Spleen (tissue), 11 donors: ENCODE measurements around the gene PTPRU. TPM values are rescaled to one million over a fixed set of nuclear protein-coding genes. Genes with fewer than 3 reads are reported as not detected.

Experiments
- DNase-seq: peaks from one replicate; pipeline ENCODE4 v3.0.0-alpha.2; 2020
- H3K27ac ChIP-seq, 8 donors: fragments of 200-600 bp; sonication (generic) in 7 of 8; 1 replicate in 4 of 8; 2 replicates in 4 of 8; pipeline versions ENCODE4 v1.5.0 to v1.8.0; 2016 to 2021; ENCODE audit warnings: inconsistent platforms in 4 of 8, mild to moderate bottlenecking in 4 of 8, moderate library complexity in 1 of 8
- H3K27me3 ChIP-seq, 7 donors: fragments of 200-600 bp; sonication (generic) in 6 of 7; replicated peaks in 1 of 7; 1 replicate in 4 of 7; 2 replicates in 3 of 7; pipeline versions ENCODE4 v1.5.0 to v1.8.0; 2016 to 2021; ENCODE audit warnings: inconsistent platforms in 3 of 7, mild to moderate bottlenecking in 1 of 7
- H3K36me3 ChIP-seq, 6 donors: fragments of 200-600 bp; sonication (generic) in 5 of 6; 1 replicate in 4 of 6; 2 replicates in 2 of 6; pipeline versions ENCODE4 v1.5.0 to v1.8.0; 2016 to 2021; ENCODE audit warnings: inconsistent platforms in 2 of 6
- H3K4me1 ChIP-seq, 6 donors: fragments of 200-600 bp; sonication (generic) in 5 of 6; 1 replicate in 3 of 6; 2 replicates in 3 of 6; pipeline versions ENCODE4 v1.5.0 to v1.8.0; 2016 to 2021; ENCODE audit warnings: inconsistent platforms in 3 of 6
- H3K4me3 ChIP-seq, 8 donors: fragments of 200-600 bp; sonication (generic) in 7 of 8; 1 replicate in 4 of 8; 2 replicates in 4 of 8; pipeline versions ENCODE4 v1.5.0 to v1.8.0; 2016 to 2021; ENCODE audit warnings: inconsistent platforms in 4 of 8, mild to moderate bottlenecking in 4 of 8, moderate library complexity in 2 of 8
- H3K9me3 ChIP-seq, 8 donors: fragments of 200-600 bp; sonication (generic) in 7 of 8; 1 replicate in 4 of 8; 2 replicates in 4 of 8; pipeline versions ENCODE4 v1.5.0 to v1.8.0; 2016 to 2021; ENCODE audit warnings: inconsistent platforms in 4 of 8
- CTCF ChIP-seq, 11 experiments: fragments of 200-600 bp in 7 of 11; fragments of 450-650 bp in 4 of 11; sonication (generic) in 4 of 11; IDR thresholded peaks in 8 of 11; conservative IDR thresholded peaks in 3 of 11; 1 replicate in 7 of 11; 2 replicates in 4 of 11; pipeline versions ENCODE4 v1.4.0 to v1.8.0; 2016 to 2021; ENCODE audit warnings: antibody characterized with exemption in 11 of 11, inconsistent platforms in 4 of 11, mild to moderate bottlenecking in 1 of 11
- POLR2A ChIP-seq, 3 donors: fragments of 450-650 bp; IDR thresholded peaks; one replicate each; pipeline ENCODE4 v1.5.1; 2017; ENCODE audit warnings: antibody characterized with exemption in 3 of 3, mild to moderate bottlenecking in 1 of 3
- POLR2AphosphoS5 ChIP-seq, 3 donors: sonication (generic); formaldehyde crosslinking; IDR thresholded peaks; one replicate each; pipeline ENCODE4 v1.5.1; 2017; ENCODE audit warnings: antibody characterized with exemption in 3 of 3
- WGBS, 5 donors: extraction: QIAGEN DNeasy Blood & Tissue Kit in 3 of 5; methylation state at CpG; one replicate each; pipeline versions ENCODE4 v1.1.5 to v1.1.7; 2013 to 2018; 5-methylcytosine and 5-hydroxymethylcytosine counted together
- intact Hi-C: fragments of 100-400 bp; cut with DNase I; formaldehyde crosslinking; loops from one replicate; pipeline ENCODE4 v1.15.0; 2023; ENCODE audit warnings: low total_unique reads
- polyA plus RNA-seq, 3 donors: library from polyadenylated mRNA; stranded (reverse); fragments of 200-250 nt; gene quantifications; one replicate each; pipeline ENCODE4 v1.2.1, GENCODE V29; 2013
- total RNA-seq, 7 donors: library from RNA; depleted of rRNA in 3 of 7; stranded (reverse); fragments of >200 nt in 3 of 7; fragmentation: NEBNext Ultra II Directional in 4 of 7; extraction: Animal tissue kit (Norgen Biotek cat#: 25700) in 4 of 7; gene quantifications; one replicate each; pipeline versions ENCODE4 v1.1.0 to v1.2.1, GENCODE V29; 2016 to 2021
- donor health status: healthy with polysubstance abuse.
- donor health status: DM: no; HTN: no; CAD: no; lungs with moderate emphysema.
- donor health status: DM: no; HTN: no; CAD: no.
- donor health status: Bipolar disorder and iron deficiency.
- donor health status: healthy.
- donor health status: DM: no; HTN: no; CAD: no.
- donor health status: DM: yes; HTN: yes; CAD: no.

Gene PTPRU
- total and polyA plus RNA-seq, 10 donors: 1.00 to 10.8 (median 5.2) TPM

GRCh38 chr1:29368936-29369932 lies 132.9 kb downstream of the PTPRU start:
- no peak overlapping the region for H3K4me3 ChIP-seq
- TF ChIP-seq CTCF (IDR thresholded peaks at IDR 0.05 in 8 of 11, conservative IDR thresholded peaks at IDR 0.05 in 3 of 11) (no peak), POLR2AphosphoS5 (IDR thresholded peaks at IDR 0.05) (no peak), POLR2A (IDR thresholded peaks at IDR 0.05) (no peak)
- 72 to 77% (median 74%) methylated on average over 14 to 17 of the region's 17 CpGs for WGBS, 5 donors
- H3K36me3 ChIP-seq: no peaks in the 10 kb centered on the region
- no peak overlapping the region for H3K27ac ChIP-seq
- H3K27me3 ChIP-seq: peaks cover 0 to 51% (median 0%) of the 10 kb centered on the region in 7 donors
- H3K9me3 ChIP-seq: peaks cover 0 to 4% (median 0%) of the 10 kb centered on the region in 8 donors
- DNase-seq: no peak
- intact Hi-C loops: no loop called here
- H3K4me1 ChIP-seq: no peaks in the 10 kb centered on the region

- TF ChIP-seq POLR2AphosphoS5 (IDR thresholded peaks at IDR 0.05) (no peak), POLR2A (IDR thresholded peaks at IDR 0.05) (no peak), CTCF (IDR thresholded peaks at IDR 0.05 in 8 of 11, conservative IDR thresholded peaks at IDR 0.05 in 3 of 11) (no peak)
- WGBS, 5 donors: 62 to 68% (median 66%) methylated on average over 3 of the region's 3 CpGs
- H3K27ac ChIP-seq: no peak overlapping the region
- no peak for DNase-seq
- no peak overlapping the region for H3K4me3 ChIP-seq
- no peaks in the 10 kb centered on the region for H3K36me3 ChIP-seq
- H3K27me3 ChIP-seq: peaks cover 0 to 60% (median 0%) of the 10 kb centered on the region in 7 donors
- intact Hi-C loops: no loop called here
- no peaks in the 10 kb centered on the region for H3K4me1 ChIP-seq
- peaks cover 0 to 11% (median 0%) of the 10 kb centered on the region in 8 donors for H3K9me3 ChIP-seq
Observed at GRCh38 chr1:29370067-29370466, 133.7 kb downstream of the PTPRU start.

- no peaks in the 10 kb centered on the region for H3K4me1 ChIP-seq
- H3K27ac ChIP-seq: no peak overlapping the region
- 70 to 84% (median 78%) methylated on average over 5 of the region's 5 CpGs for WGBS, 5 donors
- peaks cover 0 to 64% (median 0%) of the 10 kb centered on the region in 7 donors for H3K27me3 ChIP-seq
- H3K4me3 ChIP-seq: no peak overlapping the region
- no peak for DNase-seq
- intact Hi-C loops: no loop called here
- TF ChIP-seq POLR2AphosphoS5 (IDR thresholded peaks at IDR 0.05) (no peak), CTCF (IDR thresholded peaks at IDR 0.05 in 8 of 11, conservative IDR thresholded peaks at IDR 0.05 in 3 of 11) (no peak), POLR2A (IDR thresholded peaks at IDR 0.05) (no peak)
- no peaks in the 10 kb centered on the region for H3K36me3 ChIP-seq
- H3K9me3 ChIP-seq: peaks cover 0 to 21% (median 8%) of the 10 kb centered on the region in 8 donors
Observed at GRCh38 chr1:29371332-29371731, 135.0 kb downstream of the PTPRU start.

GRCh38 chr1:29372108-29372507 lies 135.8 kb downstream of the PTPRU start:
- intact Hi-C loops: no loop called here
- DNase-seq: no peak
- no peaks in the 10 kb centered on the region for H3K4me1 ChIP-seq
- H3K9me3 ChIP-seq: peaks cover 0 to 25% (median 8%) of the 10 kb centered on the region in 8 donors
- H3K4me3 ChIP-seq: no peak overlapping the region
- H3K36me3 ChIP-seq: no peaks in the 10 kb centered on the region
- H3K27me3 ChIP-seq: peaks cover 0 to 70% (median 3%) of the 10 kb centered on the region in 7 donors
- TF ChIP-seq POLR2AphosphoS5 (IDR thresholded peaks at IDR 0.05) (no peak), CTCF (IDR thresholded peaks at IDR 0.05 in 8 of 11, conservative IDR thresholded peaks at IDR 0.05 in 3 of 11) (no peak), POLR2A (IDR thresholded peaks at IDR 0.05) (no peak)
- H3K27ac ChIP-seq: no peak overlapping the region
- WGBS, 5 donors: 63 to 73% (median 67%) methylated on average over 4 of the region's 4 CpGs
